Endothelial cell (in vitro differentiated cells): Measurements from ENCODE around the gene SRRM3. TPM values are rescaled to one million over a fixed set of nuclear protein-coding genes. Genes with fewer than 3 reads are reported as not detected.

Source experiments
- DNase-seq: peaks from one replicate; pipeline ENCODE4 v3.0.0; 2021; ENCODE audit warnings: low spot score
- H3K27ac Mint-ChIP-seq: one replicate; pipeline ENCODE4 v1.8.0; 2021; ENCODE audit warnings: mixed read lengths, inconsistent platforms; ENCODE audit not compliant: unreplicated experiment
- H3K27me3 Mint-ChIP-seq: one replicate; pipeline ENCODE4 v1.8.0; 2021; ENCODE audit warnings: mild to moderate bottlenecking, moderate library complexity, mixed read lengths, inconsistent platforms; ENCODE audit not compliant: unreplicated experiment
- H3K36me3 Mint-ChIP-seq: one replicate; pipeline ENCODE4 v1.8.0; 2021; ENCODE audit warnings: mild to moderate bottlenecking, low read depth, mixed read lengths, inconsistent platforms; ENCODE audit not compliant: unreplicated experiment
- H3K4me1 Mint-ChIP-seq: one replicate; pipeline ENCODE4 v1.8.0; 2021; ENCODE audit warnings: mild to moderate bottlenecking, mixed read lengths, inconsistent platforms; ENCODE audit not compliant: unreplicated experiment
- H3K4me3 Mint-ChIP-seq: one replicate; pipeline ENCODE4 v1.8.0; 2021; ENCODE audit warnings: mild to moderate bottlenecking, mixed read lengths, inconsistent platforms; ENCODE audit not compliant: unreplicated experiment
- H3K9me3 Mint-ChIP-seq: one replicate; pipeline ENCODE4 v1.8.0; 2021; ENCODE audit warnings: mixed read lengths, inconsistent platforms; ENCODE audit not compliant: unreplicated experiment
- CTCF ChIP-seq: fragments of 200-600 bp; sonication (generic); IDR thresholded peaks from one replicate; pipeline ENCODE4 v1.5.0; 2021; ENCODE audit warnings: antibody characterized with exemption; ENCODE audit not compliant: unreplicated experiment
- total RNA-seq: library from RNA; stranded (reverse); fragmentation: NEBNext Ultra II Directional; extraction: Animal tissue kit (Norgen Biotek cat#: 25700); gene quantifications from one replicate; pipeline ENCODE4 v1.2.1, GENCODE V29; 2021; ENCODE audit not compliant: unreplicated experiment

SRRM3 gene
- total RNA-seq, 1 donor from 2014 or later: 27.1 TPM

GRCh38 chr7:76328389-76328788 lies 126.7 kb downstream of the SRRM3 start:
- Mint-ChIP-seq H3K36me3 (peaks cover 32% of the 10 kb centered on the region), H3K9me3 (no peaks in the 10 kb centered on the region), H3K4me1 (peaks cover 38% of the 10 kb centered on the region), H3K4me3 (peak overlapping the region; percentile 1), H3K27me3 (peaks cover 10% of the 10 kb centered on the region), H3K27ac (peak overlapping the region; percentile 77)
- no peak for DNase-seq
- TF ChIP-seq CTCF: no peak

GRCh38 chr7:76329479-76329878 lies 127.8 kb downstream of the SRRM3 start:
- TF ChIP-seq CTCF: no peak
- DNase-seq: no peak
- Mint-ChIP-seq H3K4me3 (no peak overlapping the region), H3K9me3 (no peaks in the 10 kb centered on the region), H3K36me3 (peaks cover 32% of the 10 kb centered on the region), H3K27ac (no peak overlapping the region), H3K4me1 (peaks cover 45% of the 10 kb centered on the region), H3K27me3 (peaks cover 9% of the 10 kb centered on the region)

GRCh38 chr7:76330261-76330660 lies 128.6 kb downstream of the SRRM3 start:
- H3K27ac Mint-ChIP-seq: peak overlapping the region; percentile 80
- peaks cover 32% of the 10 kb centered on the region for H3K36me3 Mint-ChIP-seq
- peaks cover 9% of the 10 kb centered on the region for H3K27me3 Mint-ChIP-seq
- peaks cover 45% of the 10 kb centered on the region for H3K4me1 Mint-ChIP-seq
- H3K9me3 Mint-ChIP-seq: no peaks in the 10 kb centered on the region
- peak overlapping the region; percentile 20 for H3K4me3 Mint-ChIP-seq
- DNase-seq: no peak
- no peak for TF ChIP-seq CTCF

- Mint-ChIP-seq H3K4me3 (no peak overlapping the region), H3K36me3 (peaks cover 32% of the 10 kb centered on the region), H3K9me3 (no peaks in the 10 kb centered on the region), H3K4me1 (peaks cover 45% of the 10 kb centered on the region), H3K27me3 (peaks cover 9% of the 10 kb centered on the region), H3K27ac (no peak overlapping the region)
- DNase-seq: no peak
- no peak for TF ChIP-seq CTCF
These were observed 129.0 kb downstream of the SRRM3 start for GRCh38 chr7:76330673-76331072.

- no peak for DNase-seq
- H3K27me3 Mint-ChIP-seq: peaks cover 9% of the 10 kb centered on the region
- H3K9me3 Mint-ChIP-seq: no peaks in the 10 kb centered on the region
- H3K4me1 Mint-ChIP-seq: peaks cover 45% of the 10 kb centered on the region
- H3K4me3 Mint-ChIP-seq: peak overlapping the region; percentile 4
- H3K27ac Mint-ChIP-seq: peak overlapping the region; percentile 59
- H3K36me3 Mint-ChIP-seq: peaks cover 30% of the 10 kb centered on the region
- no peak for TF ChIP-seq CTCF
These were observed 130.4 kb downstream of the SRRM3 start for GRCh38 chr7:76332078-76332477.
